ENCODE results near the gene EPB41.

- TF ChIP-seq CTCF (tag by site-specific recombination; IDR thresholded peaks at IDR 0.05) (peak; percentile 89), HIC1 (tag by site-specific recombination; IDR thresholded peaks at IDR 0.05) (no peak), ZNF302 (tag by site-specific recombination; IDR thresholded peaks at IDR 0.05; ENCODE audit: low read depth) (no peak), ZNF768 (tag by site-specific recombination; IDR thresholded peaks at IDR 0.05) (no peak), ZNF670 (tag by site-specific recombination; IDR thresholded peaks at IDR 0.05; ENCODE audit: low read depth) (no peak)
- TF ChIP-seq, protein P1, sequence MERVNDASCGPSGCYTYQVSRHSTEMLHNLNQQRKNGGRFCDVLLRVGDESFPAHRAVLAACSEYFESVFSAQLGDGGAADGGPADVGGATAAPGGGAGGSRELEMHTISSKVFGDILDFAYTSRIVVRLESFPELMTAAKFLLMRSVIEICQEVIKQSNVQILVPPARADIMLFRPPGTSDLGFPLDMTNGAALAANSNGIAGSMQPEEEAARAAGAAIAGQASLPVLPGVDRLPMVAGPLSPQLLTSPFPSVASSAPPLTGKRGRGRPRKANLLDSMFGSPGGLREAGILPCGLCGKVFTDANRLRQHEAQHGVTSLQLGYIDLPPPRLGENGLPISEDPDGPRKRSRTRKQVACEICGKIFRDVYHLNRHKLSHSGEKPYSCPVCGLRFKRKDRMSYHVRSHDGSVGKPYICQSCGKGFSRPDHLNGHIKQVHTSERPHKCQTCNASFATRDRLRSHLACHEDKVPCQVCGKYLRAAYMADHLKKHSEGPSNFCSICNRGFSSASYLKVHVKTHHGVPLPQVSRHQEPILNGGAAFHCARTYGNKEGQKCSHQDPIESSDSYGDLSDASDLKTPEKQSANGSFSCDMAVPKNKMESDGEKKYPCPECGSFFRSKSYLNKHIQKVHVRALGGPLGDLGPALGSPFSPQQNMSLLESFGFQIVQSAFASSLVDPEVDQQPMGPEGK (tag by site-specific recombination; IDR thresholded peaks at IDR 0.05) = no peak
Measured at GRCh38 chr1:28877132-28877781, 37.1 kb upstream of the EPB41 start.
